ENCODE measurements around the gene MIGA1. TPM values are rescaled to one million over a fixed set of nuclear protein-coding genes. Genes with fewer than 3 reads are reported as not detected.

The MIGA1 gene
- total and polyA plus RNA-seq, 10 of the 15 experiments (the other 5 are each of a cell fraction or from before 2014, with no cell fraction given), result 1.3 to 7.2 (median 4.2) TPM

DNA sequence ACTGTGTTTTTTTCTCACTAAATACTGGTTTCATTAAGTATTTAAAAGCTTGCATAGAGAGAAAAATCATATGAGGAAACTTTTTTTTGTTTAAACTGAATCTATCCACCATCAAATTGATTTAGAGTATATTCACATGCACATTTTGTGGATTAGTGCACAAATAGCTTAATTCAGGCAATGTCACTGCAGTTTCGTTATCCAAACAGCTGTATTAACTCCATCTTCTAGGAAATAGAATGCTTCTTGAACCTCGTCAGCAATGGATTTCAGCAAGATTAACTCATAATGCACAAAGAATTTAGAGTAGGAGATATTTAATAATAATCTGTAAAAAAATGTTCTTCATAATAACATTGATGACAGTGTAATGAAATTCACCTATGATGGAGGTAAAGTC is 146.5 kb downstream of the MIGA1 start:
- Histone ChIP-seq H3K4me1 (ENCODE audit: control insufficient read depth, insufficient read depth, low read length) (peaks cover 4% of the 10 kb centered on the region; the same call in 1 of the 2 replicates), H2AFZ (ENCODE audit: control insufficient read depth, low read depth, low read length) (no peak overlapping the region), H3K27me3 (replicated peaks in 1 of 2; ENCODE audit: control insufficient read depth in 2 of 2, insufficient read depth in 2 of 2, low read length in 1 of 2) (no peaks in the 10 kb centered on the region), H3K79me2 (ENCODE audit: control insufficient read depth, insufficient read depth, low read length) (peaks cover 3% of the 10 kb centered on the region), H3K9ac (ENCODE audit: control insufficient read depth, insufficient read depth, low read length) (no peak overlapping the region), H3K4me2 (ENCODE audit: control insufficient read depth, insufficient read depth) (peak overlapping the region; percentile 64; the same call in 1 of the 2 replicates), H3K9me3 (replicated peaks; ENCODE audit: control insufficient read depth, insufficient read depth, low read length) (no peaks in the 10 kb centered on the region), H4K20me1 (ENCODE audit: control insufficient read depth, insufficient read depth) (no peaks in the 10 kb centered on the region), H3K27ac (ENCODE audit: control insufficient read depth, insufficient read depth) (no peak overlapping the region), H3K36me3 (ENCODE audit: control insufficient read depth in 2 of 2, insufficient read depth in 2 of 2, low read length in 1 of 2) (no peaks in the 10 kb centered on the region), H3K4me3 (no peak overlapping the region)
- ChIA-PET RAD21 (ENCODE audit: unreplicated experiment) (interaction anchor here (0.9 to 1.7 kb wide), 3 partner anchors 39 to 79 kb away, joined by 3 read pairs; partner anchors contain the start of gene DNAJB4), CTCF (interaction anchor here (0.6 to 1.2 kb wide), 2 partner anchors 10 to 41 kb away, joined by 3 to 4 read pairs; no protein-coding TSS in a partner anchor), SMC1A (ENCODE audit: uncharacterized antibody, unreplicated experiment) (interaction anchor here (1.3 to 1.6 kb wide), 3 partner anchors 14 to 165 kb away, joined by 3 read pairs; no protein-coding TSS in a partner anchor), POLR2A (no interaction called here)
- TF ChIP-seq, protein P1, sequence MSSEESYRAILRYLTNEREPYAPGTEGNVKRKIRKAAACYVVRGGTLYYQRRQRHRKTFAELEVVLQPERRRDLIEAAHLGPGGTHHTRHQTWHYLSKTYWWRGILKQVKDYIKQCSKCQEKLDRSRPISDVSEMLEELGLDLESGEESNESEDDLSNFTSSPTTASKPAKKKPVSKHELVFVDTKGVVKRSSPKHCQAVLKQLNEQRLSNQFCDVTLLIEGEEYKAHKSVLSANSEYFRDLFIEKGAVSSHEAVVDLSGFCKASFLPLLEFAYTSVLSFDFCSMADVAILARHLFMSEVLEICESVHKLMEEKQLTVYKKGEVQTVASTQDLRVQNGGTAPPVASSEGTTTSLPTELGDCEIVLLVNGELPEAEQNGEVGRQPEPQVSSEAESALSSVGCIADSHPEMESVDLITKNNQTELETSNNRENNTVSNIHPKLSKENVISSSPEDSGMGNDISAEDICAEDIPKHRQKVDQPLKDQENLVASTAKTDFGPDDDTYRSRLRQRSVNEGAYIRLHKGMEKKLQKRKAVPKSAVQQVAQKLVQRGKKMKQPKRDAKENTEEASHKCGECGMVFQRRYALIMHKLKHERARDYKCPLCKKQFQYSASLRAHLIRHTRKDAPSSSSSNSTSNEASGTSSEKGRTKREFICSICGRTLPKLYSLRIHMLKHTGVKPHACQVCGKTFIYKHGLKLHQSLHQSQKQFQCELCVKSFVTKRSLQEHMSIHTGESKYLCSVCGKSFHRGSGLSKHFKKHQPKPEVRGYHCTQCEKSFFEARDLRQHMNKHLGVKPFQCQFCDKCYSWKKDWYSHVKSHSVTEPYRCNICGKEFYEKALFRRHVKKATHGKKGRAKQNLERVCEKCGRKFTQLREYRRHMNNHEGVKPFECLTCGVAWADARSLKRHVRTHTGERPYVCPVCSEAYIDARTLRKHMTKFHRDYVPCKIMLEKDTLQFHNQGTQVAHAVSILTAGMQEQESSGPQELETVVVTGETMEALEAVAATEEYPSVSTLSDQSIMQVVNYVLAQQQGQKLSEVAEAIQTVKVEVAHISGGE (CRISPR knock-in tag; IDR thresholded peaks at IDR 0.05), result no peak
- TF ChIP-seq USF1 (IDR thresholded peaks at IDR 0.05; ENCODE audit: borderline replicate concordance, extremely low read length, insufficient read depth, low read depth, low read length) (no peak), NR2C1 (IDR thresholded peaks at IDR 0.05) (no peak), HDAC2 (IDR thresholded peaks at IDR 0.05) (no peak), RAD51 (IDR thresholded peaks at IDR 0.05) (no peak), YBX1 (IDR thresholded peaks at IDR 0.05) (no peak), POLR2A (IDR thresholded peaks at IDR 0.05; ENCODE audit: low read depth, low read length) (no peak), STAT3 (IDR thresholded peaks at IDR 0.05; ENCODE audit: low read depth, low read length) (no peak), BHLHE40 (IDR thresholded peaks at IDR 0.05; ENCODE audit: borderline replicate concordance in 1 of 2, low read depth in 2 of 2, low read length in 1 of 2) (no peak), MYB (IDR thresholded peaks at IDR 0.05; ENCODE audit: borderline replicate concordance, low read depth, low read length) (no peak), PAX8 (IDR thresholded peaks at IDR 0.05) (no peak)
- WGBS (ENCODE audit: insufficient coverage, insufficient replicate concordance, low lambda C conversion rate, missing lambda C conversion rate), result 20% methylated on average over 2 of the region's 2 CpGs
- ATAC-seq (no peak), DNase-seq (ENCODE audit: low read depth, low spot score) (no peak), FAIRE-seq (peak; percentile 35)
- intact Hi-C loops (cut with micrococcal nuclease; ENCODE audit: unreplicated experiment), result no loop called here
- in situ Hi-C loops (cut with MboI), result no loop called here
- no TSS peak for BruUV-seq (replicated peaks)

All from GM12878 (cell line).